SU-DHL-6 (cell line): ENCODE measurements around the gene RWDD4.

Experiments
- H2AFZ ChIP-seq: fragments of 200-600 bp; sonication (generic); 2 replicates; pipeline ENCODE4 v1.6.1; 2014; ENCODE audit warnings: low read depth, mild to moderate bottlenecking, moderate library complexity, mixed read lengths, antibody characterized with exemption, low read length; ENCODE audit not compliant: severe bottlenecking
- H3F3A ChIP-seq: fragments of 200-600 bp; shearing (Covaris generic); 2 replicates; pipeline ENCODE4 v1.6.0; 2016; ENCODE audit warnings: antibody characterized with exemption, mild to moderate bottlenecking; ENCODE audit not compliant: insufficient read depth
- H3K27ac ChIP-seq: fragments of 200-600 bp; sonication (generic); 2 replicates; pipeline ENCODE4 v1.5.1; 2016; ENCODE audit warnings: low read depth, mild to moderate bottlenecking, low read length, moderate library complexity, mixed read lengths
- H3K27me3 ChIP-seq: fragments of 200-600 bp; sonication (generic), shearing (Covaris generic); 2 replicates; pipeline ENCODE4 v1.6.0; 2014; ENCODE audit warnings: mild to moderate bottlenecking, low read length
- H3K36me3 ChIP-seq: fragments of 200-600 bp; sonication (generic); 2 replicates; pipeline ENCODE4 v1.6.1; 2014; ENCODE audit warnings: mild to moderate bottlenecking, low read length, mixed read lengths
- H3K4me2 ChIP-seq: fragments of 300-600, 200-600 bp; shearing (Covaris generic), sonication (generic); 2 replicates; pipeline ENCODE4 v1.6.0; 2014; ENCODE audit warnings: low read length, low read depth, mild to moderate bottlenecking; ENCODE audit not compliant: poor library complexity, severe bottlenecking
- H3K4me3 ChIP-seq: fragments of 200-600 bp; sonication (generic); 2 replicates; pipeline ENCODE4 v1.5.1; 2014; ENCODE audit warnings: antibody characterized with exemption, low read length, mild to moderate bottlenecking, mixed read lengths; ENCODE audit not compliant: insufficient read depth, poor library complexity, severe bottlenecking
- H3K79me2 ChIP-seq: fragments of 200-600 bp; sonication (generic); 2 replicates; pipeline ENCODE4 v1.6.1; 2014; ENCODE audit warnings: mild to moderate bottlenecking, low read length, moderate library complexity; ENCODE audit not compliant: insufficient read depth
- H3K9ac ChIP-seq: fragments of 200-600 bp; sonication (generic); 2 replicates; pipeline ENCODE4 v1.7.0; 2014; ENCODE audit warnings: mild to moderate bottlenecking, low read length
- H3K9me2 ChIP-seq: fragments of 200-600 bp; sonication (generic); replicated peaks from 2 replicates; pipeline ENCODE4 v1.6.1; 2014; ENCODE audit warnings: low read length; ENCODE audit not compliant: insufficient read depth
- H3K9me3 ChIP-seq: fragments of 200-600 bp; sonication (generic); 2 replicates; pipeline ENCODE4 v1.6.1; 2014; ENCODE audit warnings: low read length, mixed read lengths; ENCODE audit not compliant: insufficient read depth
- H4K20me1 ChIP-seq: fragments of 200-600 bp; sonication (generic); 2 replicates; pipeline ENCODE4 v1.6.1; 2014; ENCODE audit warnings: low read depth, mild to moderate bottlenecking, antibody characterized with exemption, low read length, moderate library complexity, mixed read lengths
- EZH2phosphoT487 ChIP-seq: fragments of 200-600 bp; sonication (generic), shearing (Covaris generic); conservative IDR thresholded peaks from 2 replicates; pipeline ENCODE4 v1.6.1; 2018; ENCODE audit warnings: mild to moderate bottlenecking, antibody characterized with exemption, low read length, moderate library complexity, mixed read lengths
- TF ChIP-seq, protein P1 (sequence below): fragments of 200-600 bp; sonication (generic); IDR thresholded peaks from one replicate; pipeline ENCODE4 v1.5.1; 2017; ENCODE audit warnings: antibody characterized with exemption, mild to moderate bottlenecking, low read length, moderate library complexity; ENCODE audit not compliant: insufficient read depth, poor library complexity, severe bottlenecking

Gene RWDD4

DNA sequence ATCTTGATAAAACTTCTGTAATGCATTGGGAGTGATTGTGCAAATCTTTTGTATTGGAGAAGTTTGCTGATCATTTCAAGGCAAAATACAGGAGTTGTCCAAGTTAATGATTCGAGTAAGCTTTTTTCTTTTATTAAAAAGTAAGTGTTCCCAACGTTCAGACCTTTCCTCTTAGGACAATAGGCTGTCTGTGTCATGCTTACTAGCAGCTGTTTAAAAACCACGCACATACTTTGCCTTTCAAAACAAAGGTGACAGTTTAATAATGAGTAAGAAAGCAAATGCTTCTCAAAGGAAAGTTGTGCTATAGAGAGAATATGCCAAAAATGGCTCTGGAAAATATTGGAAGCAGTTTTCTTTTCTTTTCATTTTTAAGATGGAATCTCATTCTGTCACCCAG lies 11.3 kb upstream of the RWDD4 start:
- Histone ChIP-seq H3K79me2 (no peaks in the 10 kb centered on the region), H3K9ac (no peak overlapping the region), H3K9me3 (no peaks in the 10 kb centered on the region), H3K4me2 (no peak overlapping the region), H3K27me3 (no peaks in the 10 kb centered on the region), H4K20me1 (no peaks in the 10 kb centered on the region), H3K9me2 (no peaks in the 10 kb centered on the region), H3K36me3 (peaks cover 34% of the 10 kb centered on the region), H3K4me3 (no peak overlapping the region), H2AFZ (no peak overlapping the region), H3F3A (no peaks in the 10 kb centered on the region), H3K27ac (no peak overlapping the region)
- TF ChIP-seq, protein P1, sequence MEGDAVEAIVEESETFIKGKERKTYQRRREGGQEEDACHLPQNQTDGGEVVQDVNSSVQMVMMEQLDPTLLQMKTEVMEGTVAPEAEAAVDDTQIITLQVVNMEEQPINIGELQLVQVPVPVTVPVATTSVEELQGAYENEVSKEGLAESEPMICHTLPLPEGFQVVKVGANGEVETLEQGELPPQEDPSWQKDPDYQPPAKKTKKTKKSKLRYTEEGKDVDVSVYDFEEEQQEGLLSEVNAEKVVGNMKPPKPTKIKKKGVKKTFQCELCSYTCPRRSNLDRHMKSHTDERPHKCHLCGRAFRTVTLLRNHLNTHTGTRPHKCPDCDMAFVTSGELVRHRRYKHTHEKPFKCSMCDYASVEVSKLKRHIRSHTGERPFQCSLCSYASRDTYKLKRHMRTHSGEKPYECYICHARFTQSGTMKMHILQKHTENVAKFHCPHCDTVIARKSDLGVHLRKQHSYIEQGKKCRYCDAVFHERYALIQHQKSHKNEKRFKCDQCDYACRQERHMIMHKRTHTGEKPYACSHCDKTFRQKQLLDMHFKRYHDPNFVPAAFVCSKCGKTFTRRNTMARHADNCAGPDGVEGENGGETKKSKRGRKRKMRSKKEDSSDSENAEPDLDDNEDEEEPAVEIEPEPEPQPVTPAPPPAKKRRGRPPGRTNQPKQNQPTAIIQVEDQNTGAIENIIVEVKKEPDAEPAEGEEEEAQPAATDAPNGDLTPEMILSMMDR = no peak
- TF ChIP-seq EZH2phosphoT487 = no peak

DNA sequence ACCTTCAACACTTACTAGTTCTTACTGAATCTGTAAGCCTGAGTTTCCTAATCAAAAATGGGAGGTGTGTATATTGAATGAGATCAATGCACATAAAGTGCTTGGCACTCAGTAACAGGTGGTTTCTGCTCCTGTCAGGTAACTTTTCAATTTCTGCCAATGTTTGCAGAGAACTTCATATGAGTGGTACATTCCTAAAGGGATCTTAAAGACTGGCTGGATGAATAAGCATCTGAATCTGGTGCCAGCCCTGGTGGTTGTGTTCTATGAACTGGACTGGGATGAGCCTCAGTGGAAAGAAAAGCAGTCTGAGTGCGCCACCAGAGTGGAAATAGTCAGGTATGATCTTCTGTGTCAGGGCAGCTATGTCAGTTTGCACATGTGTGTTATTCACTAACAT lies 7.1 kb upstream of the RWDD4 start:
- Histone ChIP-seq H3F3A (no peaks in the 10 kb centered on the region), H3K9me2 (no peaks in the 10 kb centered on the region), H3K4me2 (no peak overlapping the region), H3K4me3 (no peak overlapping the region), H3K27me3 (no peaks in the 10 kb centered on the region), H3K9me3 (no peaks in the 10 kb centered on the region), H3K79me2 (peaks cover 11% of the 10 kb centered on the region), H4K20me1 (no peaks in the 10 kb centered on the region), H3K27ac (no peak overlapping the region), H3K9ac (no peak overlapping the region), H3K36me3 (peaks cover 32% of the 10 kb centered on the region), H2AFZ (no peak overlapping the region)
- TF ChIP-seq, protein P1 = no peak
- TF ChIP-seq EZH2phosphoT487 = no peak

DNA sequence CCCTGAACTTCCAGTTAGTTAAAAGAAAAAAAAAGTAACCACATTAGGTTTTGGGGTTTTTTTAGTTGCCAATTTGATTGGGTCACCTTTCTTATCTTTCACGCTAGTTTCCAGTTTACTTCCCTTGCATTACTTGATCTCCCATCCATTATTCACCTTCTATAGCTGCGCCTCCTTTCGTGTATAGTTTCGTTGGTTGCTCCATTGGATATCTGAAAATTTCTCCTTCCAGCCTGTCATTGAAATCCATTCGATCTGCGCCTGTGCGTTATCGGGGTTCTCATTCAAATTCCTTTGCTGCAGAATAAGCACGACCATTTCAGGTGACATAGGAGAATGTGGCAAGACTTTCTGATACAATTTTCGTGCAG lies 872 bp upstream of the RWDD4 start:
- peaks cover 5% of the 10 kb centered on the region; the same call in 1 of the 2 replicates for H3K36me3 ChIP-seq
- peaks cover 50% of the 10 kb centered on the region for H3K79me2 ChIP-seq
- H3K9me3 ChIP-seq = no peaks in the 10 kb centered on the region
- peak overlapping the region; percentile 79 for H3K4me3 ChIP-seq
- TF ChIP-seq, protein P1 = no peak
- no peak for TF ChIP-seq EZH2phosphoT487
- no peaks in the 10 kb centered on the region for H3K9me2 ChIP-seq
- no peaks in the 10 kb centered on the region for H4K20me1 ChIP-seq
- peak overlapping the region; percentile 88 for H3K9ac ChIP-seq
- peak overlapping the region; percentile 79 for H2AFZ ChIP-seq
- no peaks in the 10 kb centered on the region for H3F3A ChIP-seq
- peak overlapping the region; percentile 62 for H3K27ac ChIP-seq
- H3K27me3 ChIP-seq = no peaks in the 10 kb centered on the region
- peak overlapping the region; percentile 99 for H3K4me2 ChIP-seq
